ENCODE data around the gene UNK.
"Not testable (repeated sequence)": the region's sequence is repeated elsewhere in the genome, so short reads cannot be mapped to it uniquely, and the experiment has no call there.

GRCh38 chr17:75864887-75865286 lies 80.3 kb downstream of the UNK start:
- TF ChIP-seq CTCF (IDR thresholded peaks at IDR 0.05; ENCODE audit: low read length); EZH2 (IDR thresholded peaks at IDR 0.05; ENCODE audit: borderline replicate concordance, low read length): not testable (repeated sequence)

All from OCI-LY1 (cell line).